ENCODE data around the gene SULT4A1.

DNA sequence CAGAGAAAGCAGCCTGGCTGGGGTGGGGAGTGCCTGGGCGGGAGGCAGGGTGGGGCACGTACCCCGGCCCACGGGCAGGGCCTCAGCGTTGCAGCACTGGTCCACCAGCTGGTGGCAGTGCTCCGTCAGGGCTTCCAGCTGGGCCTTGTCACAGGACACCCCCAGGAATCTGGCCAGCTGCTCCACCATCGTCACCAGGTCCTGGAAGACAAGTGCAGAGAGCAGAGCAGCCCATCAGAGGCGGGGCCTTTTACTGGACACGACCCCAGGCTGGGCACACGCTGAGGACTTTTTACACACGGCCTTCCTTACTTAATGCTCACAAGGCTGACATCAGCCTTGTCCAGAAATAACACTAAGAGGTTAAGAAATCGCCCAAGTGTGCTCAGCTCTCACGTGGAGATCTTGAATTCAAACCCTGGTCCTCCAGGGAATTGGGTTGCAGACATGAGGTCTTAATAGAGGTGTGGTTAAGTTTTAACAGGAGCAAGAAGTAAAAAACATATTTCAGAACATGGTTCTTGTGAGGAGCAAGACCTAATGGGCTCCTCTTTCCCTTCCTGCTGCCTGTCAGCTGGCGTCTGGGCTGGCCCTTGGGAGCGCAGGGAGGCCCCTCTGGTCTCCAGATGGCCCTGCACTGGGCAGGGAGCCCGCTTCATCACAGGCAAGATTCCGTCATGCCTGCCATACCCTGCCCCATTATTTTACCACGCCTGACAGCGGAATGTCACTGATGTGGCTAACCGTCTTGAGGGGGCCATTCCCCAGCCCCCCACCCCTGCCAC lies 33.1 kb downstream of the SULT4A1 start:
- TF ChIP-seq, protein P1, sequence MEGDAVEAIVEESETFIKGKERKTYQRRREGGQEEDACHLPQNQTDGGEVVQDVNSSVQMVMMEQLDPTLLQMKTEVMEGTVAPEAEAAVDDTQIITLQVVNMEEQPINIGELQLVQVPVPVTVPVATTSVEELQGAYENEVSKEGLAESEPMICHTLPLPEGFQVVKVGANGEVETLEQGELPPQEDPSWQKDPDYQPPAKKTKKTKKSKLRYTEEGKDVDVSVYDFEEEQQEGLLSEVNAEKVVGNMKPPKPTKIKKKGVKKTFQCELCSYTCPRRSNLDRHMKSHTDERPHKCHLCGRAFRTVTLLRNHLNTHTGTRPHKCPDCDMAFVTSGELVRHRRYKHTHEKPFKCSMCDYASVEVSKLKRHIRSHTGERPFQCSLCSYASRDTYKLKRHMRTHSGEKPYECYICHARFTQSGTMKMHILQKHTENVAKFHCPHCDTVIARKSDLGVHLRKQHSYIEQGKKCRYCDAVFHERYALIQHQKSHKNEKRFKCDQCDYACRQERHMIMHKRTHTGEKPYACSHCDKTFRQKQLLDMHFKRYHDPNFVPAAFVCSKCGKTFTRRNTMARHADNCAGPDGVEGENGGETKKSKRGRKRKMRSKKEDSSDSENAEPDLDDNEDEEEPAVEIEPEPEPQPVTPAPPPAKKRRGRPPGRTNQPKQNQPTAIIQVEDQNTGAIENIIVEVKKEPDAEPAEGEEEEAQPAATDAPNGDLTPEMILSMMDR (IDR thresholded peaks at IDR 0.05): no peak
- no peak for TF ChIP-seq POLR2A (IDR thresholded peaks at IDR 0.05)

Data from thyroid gland (tissue), 4 donors.